ENCODE data around the gene CARS2. TPM values are rescaled to one million over a fixed set of nuclear protein-coding genes. Genes with fewer than 3 reads are reported as not detected.

The CARS2 gene
- total RNA-seq, 1 donor from 2014 or later, result 74.6 TPM

DNA sequence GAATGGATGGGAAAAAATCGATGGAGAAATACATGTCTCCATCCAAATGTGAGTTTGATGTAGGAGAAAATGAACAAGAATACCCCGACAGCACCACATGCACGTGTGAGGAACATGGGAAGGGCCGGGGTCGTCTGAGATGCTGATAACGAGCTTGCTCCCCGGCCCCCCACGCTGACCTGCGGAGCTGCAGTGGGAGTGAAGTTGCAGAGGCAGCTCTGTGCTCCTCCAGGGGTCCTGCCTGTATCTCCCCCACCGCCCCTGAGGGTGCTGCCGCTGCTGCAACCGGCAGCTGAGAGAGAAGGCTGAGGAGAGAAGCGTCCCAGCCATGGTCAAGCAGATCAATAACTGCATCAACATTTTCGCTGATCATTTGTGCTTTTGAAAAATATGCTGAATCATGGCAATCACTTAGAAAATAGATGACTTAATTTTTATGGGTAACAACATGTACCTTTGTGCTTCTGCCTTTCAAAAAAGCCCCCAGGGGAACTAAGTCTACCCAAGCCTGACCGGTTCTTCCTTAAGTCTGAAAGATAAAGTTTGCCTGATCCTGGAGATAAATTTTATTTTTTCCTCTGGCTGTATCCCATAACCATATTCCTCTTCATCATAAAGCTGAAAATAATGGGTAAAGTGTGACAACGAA is 108.8 kb downstream of the CARS2 start:
- Histone ChIP-seq H3K27me3 (ENCODE audit: control insufficient read depth in 3 of 3, insufficient read depth in 3 of 3, low read length in 3 of 3) (peaks cover 0 to 2% (median 0%) of the 10 kb centered on the region in 3 donors), H3K36me3 (ENCODE audit: control insufficient read depth in 3 of 3, insufficient read depth in 3 of 3, low read length in 3 of 3) (no peaks in the 10 kb centered on the region), H3K4me3 (ENCODE audit: low read length in 3 of 3) (no peak overlapping the region), H3K4me1 (ENCODE audit: control insufficient read depth in 3 of 3, insufficient read depth in 3 of 3, low read length in 3 of 3) (no peaks in the 10 kb centered on the region), H3K9ac (ENCODE audit: low read depth in 1 of 3, low read length in 3 of 3) (no peak overlapping the region), H3K9me3 (ENCODE audit: control insufficient read depth in 3 of 3, low read length in 3 of 3) (no peaks in the 10 kb centered on the region), H3K27ac (ENCODE audit: low read depth, low read length) (no peak overlapping the region)

DNA sequence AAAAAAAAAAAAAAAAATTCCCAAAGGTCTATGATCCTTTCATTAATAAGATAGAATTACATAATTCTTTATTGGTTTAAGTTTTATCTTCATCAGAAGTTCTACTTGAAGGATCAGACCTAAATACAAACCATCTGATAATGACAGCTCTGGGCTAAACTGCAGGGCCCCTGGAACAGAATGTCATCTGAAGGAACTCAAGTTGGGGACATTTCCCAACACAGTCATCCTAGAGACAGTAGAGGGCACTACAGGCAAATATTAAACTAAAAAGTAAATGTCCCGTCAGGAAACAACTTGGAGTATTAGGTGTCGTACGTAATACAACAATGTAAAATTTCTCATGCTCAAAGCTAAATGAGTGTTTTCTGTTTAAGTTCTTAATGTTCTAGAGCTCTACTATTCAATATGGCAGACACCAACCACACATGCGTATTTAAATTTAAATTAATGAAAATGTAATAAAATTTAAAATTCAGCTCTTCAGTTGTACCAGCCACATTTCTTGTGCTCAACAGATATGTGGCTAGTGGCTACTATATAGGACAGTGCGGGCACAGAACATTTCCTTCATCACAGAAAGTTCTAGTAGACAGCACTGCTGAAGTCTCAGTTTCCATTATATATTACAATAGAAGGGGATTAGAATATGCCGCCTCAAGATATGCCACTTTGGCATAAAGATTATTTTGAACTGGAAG is 112.3 kb downstream of the CARS2 start:
- Histone ChIP-seq H3K4me3 (ENCODE audit: low read length in 3 of 3) (no peak overlapping the region), H3K36me3 (ENCODE audit: control insufficient read depth in 3 of 3, insufficient read depth in 3 of 3, low read length in 3 of 3) (no peaks in the 10 kb centered on the region), H3K27ac (ENCODE audit: low read depth, low read length) (no peak overlapping the region)

DNA sequence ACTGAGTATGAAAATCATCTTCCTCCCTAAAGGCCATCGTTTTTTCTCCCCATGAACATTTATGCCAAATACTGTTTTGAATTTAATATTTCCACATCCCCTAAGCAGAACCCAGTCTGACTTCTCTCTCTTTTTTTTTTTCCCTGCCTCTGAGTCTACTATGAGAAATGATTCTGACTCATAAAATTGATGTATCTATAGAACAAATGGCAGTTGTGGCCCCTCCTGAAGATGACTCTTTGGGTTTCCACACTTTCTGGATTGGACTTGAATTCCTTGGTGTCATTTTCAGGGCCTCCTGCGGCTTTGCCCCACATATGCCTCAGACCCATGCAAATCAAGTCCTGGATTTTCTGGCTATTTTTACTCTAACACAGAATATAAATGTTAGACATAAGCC is 113.3 kb downstream of the CARS2 start:
- H3K4me1 ChIP-seq (ENCODE audit: control insufficient read depth in 3 of 3, insufficient read depth in 3 of 3, low read length in 3 of 3), result no peaks in the 10 kb centered on the region
- H3K4me3 ChIP-seq (ENCODE audit: low read length in 3 of 3), result no peak overlapping the region
- H3K9ac ChIP-seq (ENCODE audit: low read depth in 1 of 3, low read length in 3 of 3), result no peak overlapping the region
- no peaks in the 10 kb centered on the region for H3K27me3 ChIP-seq (ENCODE audit: control insufficient read depth in 3 of 3, insufficient read depth in 3 of 3, low read length in 3 of 3)
- H3K27ac ChIP-seq (ENCODE audit: low read depth, low read length), result no peak overlapping the region
- H3K9me3 ChIP-seq (ENCODE audit: control insufficient read depth in 3 of 3, low read length in 3 of 3), result no peaks in the 10 kb centered on the region
- no peaks in the 10 kb centered on the region for H3K36me3 ChIP-seq (ENCODE audit: control insufficient read depth in 3 of 3, insufficient read depth in 3 of 3, low read length in 3 of 3)

More for the DNA sequence above, 112.3 kb downstream of the CARS2 start:
- H3K9me3 ChIP-seq (ENCODE audit: control insufficient read depth in 3 of 3, low read length in 3 of 3), result no peaks in the 10 kb centered on the region
- no peaks in the 10 kb centered on the region for H3K27me3 ChIP-seq (ENCODE audit: control insufficient read depth in 3 of 3, insufficient read depth in 3 of 3, low read length in 3 of 3)
- H3K4me1 ChIP-seq (ENCODE audit: control insufficient read depth in 3 of 3, insufficient read depth in 3 of 3, low read length in 3 of 3), result no peaks in the 10 kb centered on the region
- no peak overlapping the region for H3K9ac ChIP-seq (ENCODE audit: low read depth in 1 of 3, low read length in 3 of 3)

Other genes starting within 250 kb of the CARS2 start
- 7.3 TPM for gene RAB20, start 144.4 kb downstream of the CARS2 start, total RNA-seq
- gene NAXD, start 90.6 kb downstream of the CARS2 start, total RNA-seq, result 13.0 TPM
- 7.8 TPM for gene ING1, start 7.6 kb upstream of the CARS2 start, total RNA-seq
- gene ANKRD10, start 209.0 kb upstream of the CARS2 start, total RNA-seq, result 132 TPM